SK-N-SH treated with all-trans-retinoic acid at 6 μM for 48 hours (cell line): ENCODE results near the gene EFNA4.

Source experiments
- BACH2 ChIP-seq: fragments of 250-450 bp; sonication (Bioruptor Pico); IDR thresholded peaks from 2 replicates; pipeline ENCODE4 v1.9.0; 2021; ENCODE audit warnings: mild to moderate bottlenecking, borderline replicate concordance
- GLIS3 ChIP-seq: fragments of 250-450 bp; sonication (Bioruptor Pico); IDR thresholded peaks from 2 replicates; pipeline ENCODE4 v1.5.0; 2020; ENCODE audit warnings: mild to moderate bottlenecking, moderate library complexity
- OSR1 ChIP-seq: fragments of 250-450 bp; sonication (Bioruptor Pico); IDR thresholded peaks from 2 replicates; pipeline ENCODE4 v1.8.0; 2022; ENCODE audit warnings: moderate library complexity, mild to moderate bottlenecking, inconsistent platforms
- TOX ChIP-seq: fragments of 250-450 bp; sonication (Bioruptor Pico); IDR thresholded peaks from 2 replicates; pipeline ENCODE4 v1.8.0; 2021; ENCODE audit warnings: mild to moderate bottlenecking, moderate library complexity, borderline replicate concordance
- ZFP3 ChIP-seq: fragments of 250-450 bp; sonication (Bioruptor Pico); IDR thresholded peaks from 2 replicates; pipeline ENCODE4 v1.5.0; 2020; ENCODE audit warnings: mild to moderate bottlenecking, moderate library complexity
- ZNF8 ChIP-seq: fragments of 450-650 bp; formaldehyde crosslinking; IDR thresholded peaks from 2 replicates; pipeline ENCODE4 v1.5.0; 2020; ENCODE audit warnings: mild to moderate bottlenecking, moderate library complexity
- TF ChIP-seq, protein P1 (sequence below): fragments of 250-450 bp; sonication (Bioruptor Pico); IDR thresholded peaks from 2 replicates; pipeline ENCODE4 v1.5.1; 2020; ENCODE audit warnings: low read depth, mild to moderate bottlenecking, moderate library complexity

DNA sequence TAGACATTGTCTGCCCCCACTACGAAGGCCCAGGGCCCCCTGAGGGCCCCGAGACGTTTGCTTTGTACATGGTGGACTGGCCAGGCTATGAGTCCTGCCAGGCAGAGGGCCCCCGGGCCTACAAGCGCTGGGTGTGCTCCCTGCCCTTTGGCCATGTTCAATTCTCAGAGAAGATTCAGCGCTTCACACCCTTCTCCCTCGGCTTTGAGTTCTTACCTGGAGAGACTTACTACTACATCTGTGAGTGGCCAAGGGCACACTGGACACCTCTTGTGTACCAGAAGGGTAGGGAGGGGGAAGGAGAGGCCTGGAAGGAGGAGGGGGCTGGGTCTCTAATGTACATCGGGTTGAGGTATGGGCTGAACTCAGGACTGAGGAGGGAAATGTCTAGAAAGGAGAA is 3.2 kb downstream of the EFNA4 start:
- TF ChIP-seq TOX (no peak), OSR1 (CRISPR knock-in tag) (no peak), ZNF8 (CRISPR knock-in tag) (no peak), GLIS3 (CRISPR knock-in tag) (no peak), BACH2 (no peak), ZFP3 (CRISPR knock-in tag) (no peak)
- TF ChIP-seq, protein P1, sequence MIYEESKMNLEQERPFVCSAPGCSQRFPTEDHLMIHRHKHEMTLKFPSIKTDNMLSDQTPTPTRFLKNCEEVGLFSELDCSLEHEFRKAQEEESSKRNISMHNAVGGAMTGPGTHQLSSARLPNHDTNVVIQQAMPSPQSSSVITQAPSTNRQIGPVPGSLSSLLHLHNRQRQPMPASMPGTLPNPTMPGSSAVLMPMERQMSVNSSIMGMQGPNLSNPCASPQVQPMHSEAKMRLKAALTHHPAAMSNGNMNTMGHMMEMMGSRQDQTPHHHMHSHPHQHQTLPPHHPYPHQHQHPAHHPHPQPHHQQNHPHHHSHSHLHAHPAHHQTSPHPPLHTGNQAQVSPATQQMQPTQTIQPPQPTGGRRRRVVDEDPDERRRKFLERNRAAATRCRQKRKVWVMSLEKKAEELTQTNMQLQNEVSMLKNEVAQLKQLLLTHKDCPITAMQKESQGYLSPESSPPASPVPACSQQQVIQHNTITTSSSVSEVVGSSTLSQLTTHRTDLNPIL, result no peak
